Kidney epithelial cell (primary cell): ENCODE results near the gene BCR. TPM values are rescaled to one million over a fixed set of nuclear protein-coding genes. Genes with fewer than 3 reads are reported as not detected.

Source experiments
- DNase-seq: peaks from one replicate; pipeline ENCODE4 v3.0.0-alpha.2; 2010; ENCODE audit warnings: low read depth
- H3K27me3 ChIP-seq: 2 replicates; pipeline ENCODE4 v1.6.0; 2011; ENCODE audit warnings: low read length; ENCODE audit not compliant: control insufficient read depth, insufficient read depth
- H3K36me3 ChIP-seq: 2 replicates; pipeline ENCODE4 v1.5.1; 2011; ENCODE audit warnings: low read length; ENCODE audit not compliant: control insufficient read depth, insufficient read depth
- H3K4me3 ChIP-seq: 2 replicates; pipeline ENCODE4 v1.5.1; 2011; ENCODE audit warnings: low read depth, mild to moderate bottlenecking, control low read depth, low read length
- total RNA-seq: library from RNA; depleted of rRNA; stranded (reverse); fragments of >200 nt; gene quantifications from 2 replicates; pipeline ENCODE4 v1.2.3, GENCODE V29; 2015
- TF ChIP-seq, protein P1 (sequence below): IDR thresholded peaks from 2 replicates; pipeline ENCODE4 v1.5.1; 2011; ENCODE audit warnings: mild to moderate bottlenecking, moderate library complexity, low read length, control low read depth, inconsistent platforms; ENCODE audit not compliant: insufficient read depth, poor library complexity, severe bottlenecking

The BCR gene
- total RNA-seq, 1 donor from 2014 or later = 42.5 TPM

DNA sequence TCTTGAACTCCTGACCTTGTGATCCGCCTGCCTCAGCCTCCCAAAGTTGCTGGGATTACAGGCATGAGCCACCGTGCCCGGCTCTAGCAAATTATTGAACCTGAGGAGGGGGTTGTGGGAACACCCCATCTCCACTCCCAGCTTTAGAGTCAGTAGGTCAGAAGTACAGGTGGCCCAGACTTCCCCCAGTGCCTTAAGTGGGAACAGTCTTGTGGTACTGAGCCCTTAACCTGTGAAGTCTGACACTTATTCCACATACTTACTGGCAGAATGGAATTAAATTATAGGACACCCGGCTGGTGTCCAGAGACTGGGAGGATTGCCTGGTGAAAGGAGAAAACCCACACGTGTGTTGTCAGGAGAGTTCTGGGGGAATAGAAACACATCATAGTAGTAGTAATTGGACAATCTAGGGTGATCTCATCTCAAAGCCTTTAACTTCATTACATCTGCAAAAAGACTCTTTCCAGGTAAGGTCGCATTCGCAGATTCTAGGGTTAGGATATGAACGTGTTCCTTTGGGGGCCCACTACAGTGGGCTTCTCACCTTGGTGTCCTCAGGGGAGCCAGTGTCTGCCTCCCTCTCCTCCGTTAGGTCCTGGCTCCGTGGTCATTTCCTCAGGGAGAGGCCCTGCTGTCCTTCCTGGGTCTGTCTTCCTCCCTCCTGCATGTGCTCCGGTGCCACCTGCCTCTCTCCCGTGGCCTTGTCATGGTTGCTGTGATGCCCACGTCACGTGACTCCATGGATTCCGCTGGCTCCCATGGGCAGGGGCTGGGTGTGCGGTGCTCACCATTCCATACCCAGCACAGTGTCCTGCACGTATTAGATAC, 63.8 kb downstream of the BCR start:
- H3K4me3 ChIP-seq = no peak overlapping the region
- DNase-seq = no peak
- TF ChIP-seq, protein P1, sequence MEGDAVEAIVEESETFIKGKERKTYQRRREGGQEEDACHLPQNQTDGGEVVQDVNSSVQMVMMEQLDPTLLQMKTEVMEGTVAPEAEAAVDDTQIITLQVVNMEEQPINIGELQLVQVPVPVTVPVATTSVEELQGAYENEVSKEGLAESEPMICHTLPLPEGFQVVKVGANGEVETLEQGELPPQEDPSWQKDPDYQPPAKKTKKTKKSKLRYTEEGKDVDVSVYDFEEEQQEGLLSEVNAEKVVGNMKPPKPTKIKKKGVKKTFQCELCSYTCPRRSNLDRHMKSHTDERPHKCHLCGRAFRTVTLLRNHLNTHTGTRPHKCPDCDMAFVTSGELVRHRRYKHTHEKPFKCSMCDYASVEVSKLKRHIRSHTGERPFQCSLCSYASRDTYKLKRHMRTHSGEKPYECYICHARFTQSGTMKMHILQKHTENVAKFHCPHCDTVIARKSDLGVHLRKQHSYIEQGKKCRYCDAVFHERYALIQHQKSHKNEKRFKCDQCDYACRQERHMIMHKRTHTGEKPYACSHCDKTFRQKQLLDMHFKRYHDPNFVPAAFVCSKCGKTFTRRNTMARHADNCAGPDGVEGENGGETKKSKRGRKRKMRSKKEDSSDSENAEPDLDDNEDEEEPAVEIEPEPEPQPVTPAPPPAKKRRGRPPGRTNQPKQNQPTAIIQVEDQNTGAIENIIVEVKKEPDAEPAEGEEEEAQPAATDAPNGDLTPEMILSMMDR = no peak

GRCh38 chr22:23244690-23245044, 64.4 kb downstream of the BCR start:
- TF ChIP-seq, protein P1 = no peak

More for the DNA sequence above, 63.8 kb downstream of the BCR start:
- no peaks in the 10 kb centered on the region for H3K36me3 ChIP-seq
- no peaks in the 10 kb centered on the region for H3K27me3 ChIP-seq

DNA sequence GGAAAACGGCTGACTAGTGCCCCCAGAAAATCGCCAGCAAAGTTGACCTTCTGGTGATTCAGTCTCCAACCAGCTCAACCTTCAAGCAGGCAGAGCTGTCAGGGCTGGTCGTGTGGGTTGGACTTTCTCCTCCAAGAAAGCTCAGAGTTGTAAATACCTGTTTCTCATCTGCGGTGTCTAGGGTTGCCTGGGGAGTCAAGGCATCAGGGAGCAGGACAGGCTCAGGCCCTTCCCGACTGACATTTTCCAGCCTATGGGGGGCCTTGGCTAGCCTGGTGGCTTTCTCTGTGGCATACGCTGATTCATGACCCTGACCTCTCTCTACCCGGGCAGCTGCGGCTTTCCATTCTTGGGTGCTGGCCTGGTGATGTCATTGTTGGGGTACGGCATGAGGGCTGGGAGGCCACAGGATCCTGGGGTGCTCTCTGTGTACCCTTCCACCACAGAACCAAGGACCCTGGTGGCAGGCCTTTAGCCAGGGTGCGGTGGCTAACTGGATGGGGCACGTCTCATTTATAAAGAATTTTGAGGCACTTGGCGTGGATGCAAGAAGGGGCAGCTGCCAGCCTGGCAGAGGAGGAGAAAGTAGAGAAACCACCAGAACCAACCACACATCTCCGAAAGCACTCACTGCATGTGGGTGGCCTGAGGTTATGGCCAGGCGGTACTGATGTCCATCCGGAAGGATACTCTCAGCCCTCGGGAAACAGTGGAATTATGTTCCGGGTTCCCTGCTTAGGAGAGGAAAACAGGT, 64.9 kb downstream of the BCR start:
- Histone ChIP-seq H3K36me3 (no peaks in the 10 kb centered on the region), H3K27me3 (no peaks in the 10 kb centered on the region), H3K4me3 (no peak overlapping the region)
- TF ChIP-seq, protein P1 = no peak
- DNase-seq = no peak

More at GRCh38 chr22:23244690-23245044, 64.4 kb downstream of the BCR start:
- Histone ChIP-seq H3K4me3 (no peak overlapping the region), H3K27me3 (no peaks in the 10 kb centered on the region), H3K36me3 (no peaks in the 10 kb centered on the region)
- DNase-seq = no peak

DNA sequence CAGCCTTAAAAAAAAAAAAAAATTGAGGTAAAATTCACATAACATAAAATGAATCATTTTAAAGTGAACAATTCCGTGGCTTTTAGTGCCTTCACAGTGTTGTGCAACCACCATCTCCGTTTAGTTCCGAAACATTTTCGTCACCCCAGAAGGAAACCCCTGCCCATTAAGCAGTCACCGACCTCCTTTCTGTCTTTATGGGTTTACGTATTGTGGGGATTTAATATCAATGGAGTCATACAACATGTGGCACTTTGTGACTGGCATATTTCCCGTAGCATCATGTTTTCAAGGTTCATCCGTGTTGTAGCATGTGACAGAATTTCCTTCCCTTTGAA, 65.5 kb downstream of the BCR start:
- H3K27me3 ChIP-seq = no peaks in the 10 kb centered on the region
- DNase-seq = no peak
- H3K4me3 ChIP-seq = no peak overlapping the region
- no peaks in the 10 kb centered on the region for H3K36me3 ChIP-seq
- TF ChIP-seq, protein P1 = no peak

DNA sequence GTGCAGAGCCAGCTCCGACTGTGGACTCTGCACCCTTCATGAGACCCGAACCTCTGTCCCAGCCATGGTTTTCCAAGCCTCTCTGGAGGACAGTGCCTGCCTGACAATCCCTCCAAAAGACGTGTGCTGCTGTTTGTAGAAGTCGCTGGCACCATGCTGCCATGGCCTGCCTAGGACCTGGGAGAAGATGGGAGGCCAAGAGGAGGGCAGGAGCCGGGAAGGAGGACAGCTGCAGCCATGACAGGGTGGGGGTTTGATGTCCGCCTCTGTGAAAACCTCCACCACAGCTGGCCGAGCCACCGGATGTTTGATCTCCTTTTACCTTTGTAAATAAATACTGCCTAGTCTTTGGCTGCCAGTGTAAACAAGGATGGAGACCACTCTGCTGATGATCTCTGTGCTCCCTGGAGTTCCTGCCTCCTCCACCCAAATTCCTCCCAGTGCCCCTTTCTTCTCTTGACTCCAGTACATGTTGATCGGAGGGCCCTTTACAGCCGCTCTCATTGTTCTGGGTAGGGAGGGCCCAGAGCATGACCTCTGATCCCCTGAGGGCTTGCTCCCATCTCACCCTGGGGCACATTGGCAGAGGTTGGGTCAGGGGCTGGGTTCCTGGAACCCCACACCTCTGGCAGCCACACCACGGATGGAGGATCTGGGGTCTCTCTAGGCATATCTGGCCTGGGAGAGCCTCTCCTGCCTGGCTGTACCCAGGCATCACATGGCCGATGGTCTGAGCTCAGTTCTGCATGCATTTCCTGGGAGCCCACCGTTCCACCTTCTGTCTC, 66.9 kb downstream of the BCR start:
- H3K36me3 ChIP-seq = no peaks in the 10 kb centered on the region
- H3K4me3 ChIP-seq = no peak overlapping the region
- no peaks in the 10 kb centered on the region for H3K27me3 ChIP-seq
- TF ChIP-seq, protein P1 = no peak
- DNase-seq = no peak
